Stomach smooth muscle (tissue), 2 donors: ENCODE data around the gene EYS.

Experiments used
- H3K27ac ChIP-seq: one replicate; pipeline ENCODE4 v1.7.0; 2013; ENCODE audit warnings: mild to moderate bottlenecking, low read length, inconsistent platforms
- H3K27me3 ChIP-seq, 2 donors: one replicate each; pipeline ENCODE4 v1.7.0; 2013; ENCODE audit warnings: low read length in 2 of 2; ENCODE audit not compliant: insufficient read depth in 2 of 2, control insufficient read depth in 1 of 2
- H3K36me3 ChIP-seq, 2 donors: one replicate each; pipeline ENCODE4 v1.7.0; 2013; ENCODE audit warnings: low read length in 2 of 2; ENCODE audit not compliant: control insufficient read depth in 2 of 2, insufficient read depth in 2 of 2
- H3K4me1 ChIP-seq: one replicate; pipeline ENCODE4 v1.7.0; 2013; ENCODE audit warnings: low read length; ENCODE audit not compliant: control insufficient read depth, insufficient read depth
- H3K4me3 ChIP-seq, 2 donors: one replicate each; pipeline ENCODE4 v1.7.0; 2013; ENCODE audit warnings: low read length in 2 of 2
- H3K9ac ChIP-seq, 2 donors: one replicate each; pipeline ENCODE4 v1.7.0; 2013; ENCODE audit warnings: low read length in 2 of 2, mild to moderate bottlenecking in 1 of 2
- H3K9me3 ChIP-seq, 2 donors: one replicate each; pipeline ENCODE4 v1.7.0; 2013; ENCODE audit warnings: low read length in 2 of 2; ENCODE audit not compliant: control insufficient read depth in 2 of 2
- donor health status: healthy.
- donor health status: Pancreatic carcinoma.

The EYS gene

GRCh38 chr6:64945450-64945849 is 761.6 kb downstream of the EYS start:
- Histone ChIP-seq H3K36me3 (no peaks in the 10 kb centered on the region), H3K27ac (no peak overlapping the region), H3K27me3 (no peaks in the 10 kb centered on the region), H3K9me3 (no peaks in the 10 kb centered on the region), H3K4me1 (no peaks in the 10 kb centered on the region), H3K9ac (no peak overlapping the region), H3K4me3 (no peak overlapping the region)

- Histone ChIP-seq H3K27me3 (no peaks in the 10 kb centered on the region), H3K4me3 (no peak overlapping the region), H3K4me1 (no peaks in the 10 kb centered on the region), H3K9ac (no peak overlapping the region), H3K9me3 (no peaks in the 10 kb centered on the region), H3K27ac (no peak overlapping the region), H3K36me3 (no peaks in the 10 kb centered on the region)
Measured at GRCh38 chr6:64932486-64932885, 774.5 kb downstream of the EYS start.

GRCh38 chr6:64930681-64931080 is 776.3 kb downstream of the EYS start:
- H3K27ac ChIP-seq, result no peak overlapping the region

GRCh38 chr6:64926051-64926450 is 781.0 kb downstream of the EYS start:
- no peaks in the 10 kb centered on the region for H3K4me1 ChIP-seq
- H3K27me3 ChIP-seq, result no peaks in the 10 kb centered on the region
- H3K4me3 ChIP-seq, result no peak overlapping the region
- no peaks in the 10 kb centered on the region for H3K9me3 ChIP-seq
- H3K27ac ChIP-seq, result no peak overlapping the region
- no peak overlapping the region for H3K9ac ChIP-seq
- H3K36me3 ChIP-seq, result no peaks in the 10 kb centered on the region

More at GRCh38 chr6:64930681-64931080, 776.3 kb downstream of the EYS start:
- Histone ChIP-seq H3K4me3 (no peak overlapping the region), H3K9me3 (no peaks in the 10 kb centered on the region), H3K36me3 (no peaks in the 10 kb centered on the region), H3K9ac (no peak overlapping the region), H3K4me1 (no peaks in the 10 kb centered on the region), H3K27me3 (no peaks in the 10 kb centered on the region)

GRCh38 chr6:64920257-64920656 is 786.8 kb downstream of the EYS start:
- H3K27me3 ChIP-seq, result no peaks in the 10 kb centered on the region
- H3K36me3 ChIP-seq, result no peaks in the 10 kb centered on the region
- H3K4me1 ChIP-seq, result no peaks in the 10 kb centered on the region
- no peak overlapping the region for H3K27ac ChIP-seq
- H3K9ac ChIP-seq, result no peak overlapping the region
- H3K9me3 ChIP-seq, result no peaks in the 10 kb centered on the region
- no peak overlapping the region for H3K4me3 ChIP-seq

GRCh38 chr6:64914124-64914523 is 792.9 kb downstream of the EYS start:
- Histone ChIP-seq H3K9ac (no peak overlapping the region), H3K27ac (no peak overlapping the region), H3K4me1 (no peaks in the 10 kb centered on the region), H3K4me3 (no peak overlapping the region), H3K27me3 (no peaks in the 10 kb centered on the region), H3K36me3 (no peaks in the 10 kb centered on the region), H3K9me3 (no peaks in the 10 kb centered on the region)

- no peaks in the 10 kb centered on the region for H3K36me3 ChIP-seq
Measured at GRCh38 chr6:64912966-64913365, 794.1 kb downstream of the EYS start.

GRCh38 chr6:64908104-64908503 is 798.9 kb downstream of the EYS start:
- no peak overlapping the region for H3K27ac ChIP-seq
- no peaks in the 10 kb centered on the region for H3K9me3 ChIP-seq
- no peaks in the 10 kb centered on the region for H3K27me3 ChIP-seq
- no peaks in the 10 kb centered on the region for H3K36me3 ChIP-seq
- no peaks in the 10 kb centered on the region for H3K4me1 ChIP-seq
- H3K9ac ChIP-seq, result no peak overlapping the region
- no peak overlapping the region for H3K4me3 ChIP-seq

More at GRCh38 chr6:64912966-64913365, 794.1 kb downstream of the EYS start:
- Histone ChIP-seq H3K27me3 (no peaks in the 10 kb centered on the region), H3K9me3 (no peaks in the 10 kb centered on the region), H3K4me3 (no peak overlapping the region), H3K4me1 (no peaks in the 10 kb centered on the region), H3K9ac (no peak overlapping the region), H3K27ac (no peak overlapping the region)

GRCh38 chr6:64904616-64905015 is 802.4 kb downstream of the EYS start:
- no peaks in the 10 kb centered on the region for H3K36me3 ChIP-seq
- H3K27me3 ChIP-seq, result no peaks in the 10 kb centered on the region
- H3K9ac ChIP-seq, result no peak overlapping the region
- no peak overlapping the region for H3K4me3 ChIP-seq
- H3K4me1 ChIP-seq, result no peaks in the 10 kb centered on the region
- no peaks in the 10 kb centered on the region for H3K9me3 ChIP-seq
- H3K27ac ChIP-seq, result no peak overlapping the region

GRCh38 chr6:64902596-64902995 is 804.4 kb downstream of the EYS start:
- Histone ChIP-seq H3K9me3 (no peaks in the 10 kb centered on the region), H3K27ac (no peak overlapping the region), H3K4me1 (no peaks in the 10 kb centered on the region), H3K4me3 (no peak overlapping the region), H3K27me3 (no peaks in the 10 kb centered on the region), H3K36me3 (no peaks in the 10 kb centered on the region), H3K9ac (no peak overlapping the region)

- Histone ChIP-seq H3K27ac (no peak overlapping the region), H3K36me3 (no peaks in the 10 kb centered on the region), H3K4me3 (no peak overlapping the region), H3K27me3 (no peaks in the 10 kb centered on the region), H3K9ac (no peak overlapping the region), H3K9me3 (no peaks in the 10 kb centered on the region), H3K4me1 (no peaks in the 10 kb centered on the region)
Measured at GRCh38 chr6:64896939-64897338, 810.1 kb downstream of the EYS start.
